SU-DHL-6 (cell line): Measurements from ENCODE around the gene APEX1.

Source experiments
- EZH2phosphoT487 ChIP-seq: fragments of 200-600 bp; sonication (generic), shearing (Covaris generic); conservative IDR thresholded peaks from 2 replicates; pipeline ENCODE4 v1.6.1; 2018; ENCODE audit warnings: mild to moderate bottlenecking, antibody characterized with exemption, low read length, moderate library complexity, mixed read lengths
- TF ChIP-seq, protein P1 (sequence below): fragments of 200-600 bp; sonication (generic); IDR thresholded peaks from one replicate; pipeline ENCODE4 v1.5.1; 2017; ENCODE audit warnings: antibody characterized with exemption, mild to moderate bottlenecking, low read length, moderate library complexity; ENCODE audit not compliant: insufficient read depth, poor library complexity, severe bottlenecking

GRCh38 chr14:20486684-20487395 lies 31.8 kb downstream of the APEX1 start:
- TF ChIP-seq, protein P1, sequence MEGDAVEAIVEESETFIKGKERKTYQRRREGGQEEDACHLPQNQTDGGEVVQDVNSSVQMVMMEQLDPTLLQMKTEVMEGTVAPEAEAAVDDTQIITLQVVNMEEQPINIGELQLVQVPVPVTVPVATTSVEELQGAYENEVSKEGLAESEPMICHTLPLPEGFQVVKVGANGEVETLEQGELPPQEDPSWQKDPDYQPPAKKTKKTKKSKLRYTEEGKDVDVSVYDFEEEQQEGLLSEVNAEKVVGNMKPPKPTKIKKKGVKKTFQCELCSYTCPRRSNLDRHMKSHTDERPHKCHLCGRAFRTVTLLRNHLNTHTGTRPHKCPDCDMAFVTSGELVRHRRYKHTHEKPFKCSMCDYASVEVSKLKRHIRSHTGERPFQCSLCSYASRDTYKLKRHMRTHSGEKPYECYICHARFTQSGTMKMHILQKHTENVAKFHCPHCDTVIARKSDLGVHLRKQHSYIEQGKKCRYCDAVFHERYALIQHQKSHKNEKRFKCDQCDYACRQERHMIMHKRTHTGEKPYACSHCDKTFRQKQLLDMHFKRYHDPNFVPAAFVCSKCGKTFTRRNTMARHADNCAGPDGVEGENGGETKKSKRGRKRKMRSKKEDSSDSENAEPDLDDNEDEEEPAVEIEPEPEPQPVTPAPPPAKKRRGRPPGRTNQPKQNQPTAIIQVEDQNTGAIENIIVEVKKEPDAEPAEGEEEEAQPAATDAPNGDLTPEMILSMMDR, result no peak
- no peak for TF ChIP-seq EZH2phosphoT487
